GM11168 (cell line): ENCODE data around the gene ADCY5.

Experiments used
- in situ Hi-C: fragments of 300-500 bp; cut with MboI; formaldehyde crosslinking; loops from one replicate; pipeline ENCODE4 v1.12.0; 2022; ENCODE audit warnings: low sequenced_read_pairs; ENCODE audit not compliant: unreplicated experiment

ADCY5 gene

DNA sequence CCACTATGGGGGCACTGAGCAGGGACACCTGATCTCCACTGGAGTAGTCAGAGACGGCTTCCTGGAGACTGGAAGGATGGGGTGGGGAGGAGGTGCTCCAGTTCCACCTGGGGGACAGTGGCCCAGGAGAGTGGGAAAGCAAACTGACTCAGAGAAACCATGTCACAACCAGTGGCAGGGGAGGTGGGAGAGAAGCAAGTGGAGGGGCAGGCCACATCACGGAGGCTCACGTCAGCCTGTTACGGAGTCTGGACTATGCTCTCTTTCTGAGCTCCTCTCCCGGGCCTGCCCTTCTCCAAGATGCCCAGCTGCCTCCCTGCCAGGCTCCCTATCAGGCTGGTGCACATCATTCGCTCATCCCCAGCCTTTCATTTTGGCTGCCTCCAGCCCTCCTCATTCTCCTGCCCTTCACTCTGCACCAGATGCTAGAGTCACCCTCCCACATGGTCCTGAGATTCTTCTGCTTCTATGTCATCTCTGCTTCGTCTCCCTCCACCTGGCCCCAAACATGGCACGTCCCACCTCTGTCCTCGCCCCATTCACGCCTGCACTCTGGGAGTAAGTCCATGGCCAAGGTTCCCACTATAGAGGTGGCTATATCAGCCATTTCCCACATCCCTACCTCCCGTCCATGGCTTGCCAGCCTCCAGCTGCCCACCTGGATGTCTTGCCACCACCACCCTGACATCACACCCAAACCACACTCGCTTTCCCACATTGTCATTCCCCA is 100.3 kb downstream of the ADCY5 start:
- in situ Hi-C loops = no loop called here

DNA sequence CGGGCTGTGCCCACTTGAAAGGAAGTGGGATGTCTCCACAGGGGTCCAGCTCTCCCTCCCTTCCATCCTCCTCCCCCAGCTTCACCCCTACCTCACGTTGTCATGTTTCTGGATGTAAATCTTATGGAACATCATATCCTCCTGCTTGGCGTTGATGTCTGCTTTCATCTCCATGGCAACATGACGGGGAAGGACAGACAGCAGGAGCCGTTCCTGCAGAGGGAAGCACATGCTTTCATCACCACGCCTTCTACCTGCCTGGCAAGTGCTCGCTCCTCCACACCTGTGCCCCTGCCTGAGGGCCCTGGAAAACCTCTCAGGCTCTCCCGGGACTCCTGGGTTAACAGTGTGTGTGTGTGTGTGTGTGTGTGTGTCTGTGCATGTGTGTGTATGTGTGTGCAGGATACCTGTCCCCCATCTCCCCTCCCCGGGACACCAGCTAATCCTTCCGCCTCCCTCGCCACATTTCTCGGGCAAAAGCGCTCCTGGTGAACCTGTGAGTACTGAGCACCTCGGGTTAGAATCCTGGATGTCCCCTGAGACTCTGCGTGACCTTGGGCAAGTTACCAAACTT is 101.1 kb downstream of the ADCY5 start:
- in situ Hi-C loops = no loop called here

DNA sequence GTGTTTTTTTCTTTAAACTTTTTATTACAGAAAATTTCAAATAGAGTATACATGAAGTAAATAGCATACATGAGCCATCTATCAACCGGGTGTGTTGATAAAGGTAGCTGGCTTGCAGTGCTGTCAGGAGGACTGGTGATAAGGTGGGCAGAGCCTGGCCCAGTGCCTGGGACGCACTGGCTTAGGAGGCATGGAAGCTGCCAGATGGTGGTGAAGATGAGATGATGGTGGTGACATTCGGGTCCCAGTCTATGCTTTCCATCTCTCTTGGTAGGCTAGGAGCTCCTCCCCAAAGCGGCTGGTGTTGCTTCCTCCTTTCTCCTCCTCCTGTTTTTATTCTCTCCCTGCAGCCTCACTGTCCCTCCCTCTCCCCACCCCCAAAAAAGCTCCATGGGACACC is 101.7 kb downstream of the ADCY5 start:
- in situ Hi-C loops = no loop called here

DNA sequence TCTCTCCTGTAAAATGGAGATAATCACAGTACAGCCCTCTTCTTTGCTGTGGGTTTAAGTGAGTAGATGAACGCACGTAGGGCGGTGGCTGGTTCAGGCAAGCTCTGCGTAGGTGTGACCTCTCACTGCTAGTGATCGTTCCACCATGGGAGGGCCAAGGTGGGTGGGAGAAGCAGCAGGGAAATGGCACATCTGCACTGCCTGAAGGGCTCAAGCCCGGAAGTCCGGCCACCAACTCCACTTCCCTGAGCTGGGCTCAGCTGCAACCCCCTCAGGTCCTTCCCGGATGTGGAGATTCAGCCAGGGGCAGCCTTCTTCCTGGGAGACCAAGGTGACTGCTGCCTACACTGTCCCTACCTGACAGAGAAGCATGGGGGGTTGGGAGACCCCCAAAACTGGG is 102.9 kb downstream of the ADCY5 start:
- in situ Hi-C loops = no loop called here

DNA sequence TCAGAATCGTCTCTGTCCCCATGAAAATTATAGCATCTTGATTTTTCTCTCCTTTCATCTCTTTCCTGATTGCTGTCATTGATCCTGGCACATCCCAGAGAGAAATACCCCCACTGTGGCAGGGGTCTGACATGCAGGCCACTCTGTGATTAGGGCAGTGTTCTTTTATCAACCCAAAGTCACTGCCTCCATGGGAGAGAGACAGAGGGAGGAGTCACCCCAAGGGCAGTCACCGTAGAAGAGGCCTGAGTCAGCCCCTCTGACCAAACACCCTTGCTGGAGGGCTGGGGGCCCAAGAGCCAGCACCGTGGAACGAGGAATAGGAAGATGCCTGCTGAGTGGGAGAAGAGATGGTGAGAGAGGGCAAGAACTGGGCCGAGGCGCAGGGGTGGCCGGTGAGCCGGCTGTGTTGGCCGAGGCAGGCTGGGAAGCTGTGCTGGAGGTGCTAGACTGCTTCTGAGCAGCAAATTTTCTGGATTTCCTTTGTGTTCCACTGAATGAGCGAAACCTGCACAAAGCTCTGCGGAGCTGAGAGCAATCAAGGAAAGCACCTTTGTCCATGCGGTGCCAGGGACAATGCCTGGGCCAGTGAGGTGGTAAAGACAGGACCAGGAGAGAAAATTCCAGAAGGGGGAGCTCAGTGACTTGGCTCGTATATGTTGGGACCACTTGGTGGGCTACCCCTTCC is 103.8 kb downstream of the ADCY5 start:
- in situ Hi-C loops = no loop called here

DNA sequence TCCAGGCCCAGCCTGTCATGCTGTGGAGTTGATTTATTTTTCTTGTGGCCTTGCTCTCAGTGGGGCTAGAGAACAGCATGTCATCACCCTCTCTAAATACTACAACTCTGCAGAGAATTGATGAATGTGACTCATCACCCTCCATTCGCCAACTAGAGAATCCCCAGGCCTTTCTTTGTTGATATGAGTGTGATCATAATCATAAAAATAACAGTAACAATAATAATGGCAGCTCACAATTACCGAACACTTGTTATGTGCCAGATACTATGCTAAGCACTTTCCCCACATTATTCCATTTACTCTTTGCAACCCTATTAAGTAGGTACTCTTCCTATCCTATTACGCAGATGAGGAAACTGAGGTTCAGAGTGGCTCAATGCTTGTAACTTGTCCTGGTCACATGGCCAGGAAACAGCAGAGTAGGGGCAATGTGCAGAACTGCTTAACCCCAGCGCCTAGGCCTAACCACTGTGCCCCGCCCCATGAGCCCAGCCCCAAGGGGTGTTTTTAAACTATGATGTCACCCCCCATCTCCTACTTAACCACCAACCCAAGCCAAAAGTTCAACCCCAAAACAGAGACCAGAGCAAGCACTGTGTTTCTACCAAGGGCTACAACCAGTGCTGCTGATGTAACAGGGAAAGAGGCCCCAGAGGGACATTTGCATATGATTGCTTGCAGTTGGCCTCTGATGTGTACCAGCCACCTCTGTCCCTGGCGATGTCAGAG is 104.5 kb downstream of the ADCY5 start:
- in situ Hi-C loops = no loop called here

DNA sequence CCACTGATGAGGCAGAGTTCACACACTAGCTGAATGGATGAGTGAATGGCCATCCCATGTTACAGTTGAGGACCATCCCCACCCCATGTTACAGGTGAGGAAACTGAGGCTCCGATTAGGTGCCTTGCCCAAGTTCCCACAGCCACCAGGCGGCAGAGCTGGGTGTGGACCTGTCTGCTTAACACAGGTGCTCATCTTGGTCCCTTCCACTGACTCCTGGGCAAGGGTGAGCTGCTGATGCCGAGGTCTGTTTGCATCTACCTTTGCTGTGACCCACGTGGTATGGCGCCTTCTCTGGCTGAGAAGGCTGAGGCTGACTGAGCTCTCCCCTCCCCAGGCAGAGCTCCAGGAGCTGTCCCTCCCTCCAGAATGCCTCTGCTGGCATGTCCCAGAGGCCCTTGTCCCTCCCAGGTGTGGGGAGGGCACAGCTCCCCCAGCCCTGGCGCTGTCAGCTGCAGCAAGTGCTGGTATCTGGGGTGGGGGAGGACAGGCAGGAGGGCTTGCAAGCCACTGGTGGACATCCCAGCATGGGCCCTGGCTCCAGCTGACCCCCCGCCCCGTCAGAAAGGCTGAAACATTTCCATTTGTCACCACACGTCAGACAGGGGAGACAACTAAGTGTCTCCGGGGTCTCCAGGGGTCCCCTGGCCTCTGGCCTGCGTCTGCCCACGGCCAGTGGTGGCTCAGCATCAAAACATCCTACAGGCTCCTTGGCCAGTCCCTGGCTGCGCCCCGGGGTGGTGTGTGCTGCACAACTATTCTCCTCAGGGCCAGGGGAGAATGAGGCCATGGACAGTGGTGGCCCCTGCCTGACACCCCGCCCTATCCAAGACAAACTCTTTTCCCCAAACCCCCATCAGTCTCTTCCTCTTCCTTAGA is 105.4 kb downstream of the ADCY5 start:
- in situ Hi-C loops = no loop called here

DNA sequence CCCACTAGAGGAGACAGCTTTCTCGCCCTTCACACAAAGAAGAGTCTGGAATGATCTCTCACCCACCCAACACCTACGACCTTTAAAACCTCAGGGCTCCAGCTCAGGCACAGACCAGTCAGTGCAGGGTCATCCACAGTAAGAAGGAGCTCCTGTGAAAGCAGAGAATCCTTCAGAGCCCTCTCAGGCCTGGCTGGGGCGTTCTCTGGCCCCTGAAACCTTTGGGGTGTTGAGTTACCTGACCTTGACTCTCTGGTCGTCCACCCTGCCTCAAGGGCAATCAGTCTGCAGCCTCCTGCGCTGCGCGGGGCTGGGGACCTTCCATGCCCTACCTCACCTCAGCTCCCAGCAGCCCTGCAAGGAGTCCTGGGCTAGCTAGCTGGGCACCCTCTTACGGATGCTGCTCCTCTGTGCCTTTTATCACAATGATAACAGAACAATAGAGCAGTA is 106.2 kb downstream of the ADCY5 start:
- in situ Hi-C loops = no loop called here

DNA sequence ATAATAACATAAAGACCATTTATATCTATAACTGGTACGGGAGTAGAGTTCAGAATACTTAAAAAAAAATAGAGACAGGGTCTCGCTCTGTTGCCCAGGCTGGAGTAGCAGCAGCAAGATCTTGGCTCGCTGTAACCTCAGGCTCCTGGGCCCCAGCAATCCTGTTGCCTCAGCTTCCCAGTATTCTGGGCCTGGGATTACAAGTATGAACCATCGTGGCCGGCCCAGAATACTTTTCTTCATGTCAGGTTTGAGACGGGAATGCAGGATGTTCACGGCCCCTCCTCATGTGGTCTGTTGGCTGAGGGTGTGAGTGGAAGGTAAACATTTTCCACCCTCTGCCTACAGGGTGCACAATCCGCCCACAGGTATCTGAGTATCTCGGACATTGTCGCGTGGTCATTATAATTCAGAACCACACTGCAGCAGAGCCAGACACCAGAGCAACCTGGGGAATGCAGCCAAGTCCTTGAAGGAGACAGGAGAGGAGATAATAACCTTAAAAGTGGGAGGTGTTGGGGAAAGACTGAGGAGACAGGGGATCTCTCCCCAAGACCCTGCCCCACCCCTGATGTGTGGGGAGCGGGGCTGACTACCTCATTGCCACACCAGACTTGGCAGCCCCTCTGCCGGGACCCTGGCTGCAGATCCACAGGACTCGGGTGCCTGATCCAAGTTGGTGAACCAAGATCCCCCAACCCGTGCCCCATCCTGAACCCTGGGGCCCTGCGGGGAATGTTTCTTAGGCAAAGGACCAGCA is 106.8 kb downstream of the ADCY5 start:
- in situ Hi-C loops = no loop called here

DNA sequence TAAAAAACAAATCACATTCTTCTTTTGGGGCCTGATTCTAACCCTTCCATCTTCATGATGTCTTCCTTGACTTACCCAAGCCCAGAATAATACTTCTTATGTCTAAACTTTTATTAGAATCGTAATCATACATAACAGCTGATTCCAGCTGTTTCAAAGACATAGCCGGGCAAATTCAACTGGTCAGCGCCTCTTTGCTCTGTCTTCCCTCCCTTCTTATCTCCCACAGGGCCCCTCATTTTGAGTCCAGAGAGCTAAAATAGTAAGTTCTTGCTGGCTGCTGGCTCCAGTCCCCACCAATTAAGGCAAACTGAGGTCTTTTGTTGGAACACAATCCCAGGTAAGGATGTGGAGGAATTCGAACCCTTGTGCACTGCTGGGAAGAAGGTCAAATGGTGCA is 108.6 kb downstream of the ADCY5 start:
- in situ Hi-C loops = no loop called here

DNA sequence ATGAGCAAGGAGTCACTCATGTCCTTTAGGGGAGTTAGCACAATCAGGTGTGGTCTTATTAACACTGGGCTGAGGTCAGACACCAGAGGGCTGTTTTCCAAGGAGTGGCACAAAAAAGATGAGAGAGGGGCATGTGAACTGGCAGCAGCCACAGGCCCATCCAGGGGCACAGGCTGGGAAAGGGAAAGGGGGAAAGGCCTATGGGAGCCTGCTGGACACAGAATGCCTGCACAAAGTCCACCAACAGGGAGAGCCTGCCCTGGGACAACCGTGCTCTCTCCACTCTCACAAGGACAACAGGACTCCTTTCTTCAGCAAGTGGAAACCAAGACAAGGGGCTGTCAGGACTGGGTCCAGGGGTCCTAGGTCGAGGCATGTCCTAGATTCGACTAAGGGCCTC is 109.6 kb downstream of the ADCY5 start:
- in situ Hi-C loops = loop anchor here (10.0 kb wide), 1 partner anchor 215 kb away; no protein-coding TSS in a partner anchor

DNA sequence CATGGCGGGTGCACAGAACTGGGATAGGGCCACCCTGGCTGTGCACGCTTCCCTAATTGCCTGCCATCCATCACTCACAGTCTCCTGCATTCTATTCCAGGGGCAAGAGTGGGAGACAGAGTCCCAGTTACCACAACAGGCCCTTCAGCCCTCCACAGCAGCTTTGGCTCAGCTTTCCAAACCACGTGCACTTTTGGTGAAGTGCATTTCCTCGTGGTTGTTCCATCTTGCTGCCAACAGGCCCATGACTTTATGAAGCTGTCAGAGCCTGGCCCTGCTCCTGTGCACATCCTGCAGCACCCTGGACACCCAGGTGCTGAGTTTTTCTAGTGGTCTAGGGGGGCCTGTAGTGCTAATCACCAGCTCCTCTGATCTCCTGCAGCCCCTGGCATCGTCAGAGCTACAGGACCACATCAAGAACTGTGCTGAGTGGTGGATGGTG is 110.2 kb downstream of the ADCY5 start:
- in situ Hi-C loops = loop anchor here (10.0 kb wide), 1 partner anchor 216 kb away; no protein-coding TSS in a partner anchor

DNA sequence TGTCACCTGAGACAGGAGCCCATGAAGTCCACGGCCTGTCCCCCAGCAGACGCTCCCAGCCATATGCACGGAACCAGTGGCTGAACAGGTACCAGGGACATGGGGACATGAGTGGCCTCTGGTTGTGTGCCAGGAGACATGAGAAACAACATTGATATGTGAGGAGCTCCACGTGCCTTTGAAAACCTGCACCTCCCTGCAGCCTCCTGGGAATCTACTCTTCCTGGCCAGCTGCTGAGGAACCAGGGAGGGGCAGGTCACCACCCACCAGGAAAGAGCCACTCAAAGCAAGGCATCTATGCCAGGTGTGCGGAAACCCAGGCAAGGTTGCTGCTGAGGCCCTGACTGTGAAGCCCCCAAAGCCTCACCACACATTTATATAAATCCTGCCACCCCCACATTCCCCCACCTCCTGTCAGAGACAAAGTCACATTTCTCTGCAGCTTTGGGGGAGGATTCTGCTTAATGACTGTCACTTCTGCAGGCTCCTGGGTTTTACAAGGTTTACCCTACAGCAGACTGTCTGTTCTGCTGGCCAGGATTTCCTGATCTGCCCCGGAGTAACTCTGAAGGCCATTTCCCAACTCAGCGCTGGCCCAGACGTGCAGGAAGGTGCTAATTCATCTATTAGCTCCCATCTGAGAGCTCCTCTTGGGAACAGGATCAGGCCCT is 110.8 kb downstream of the ADCY5 start:
- in situ Hi-C loops = loop anchor here (10.0 kb wide), 1 partner anchor 217 kb away; no protein-coding TSS in a partner anchor

DNA sequence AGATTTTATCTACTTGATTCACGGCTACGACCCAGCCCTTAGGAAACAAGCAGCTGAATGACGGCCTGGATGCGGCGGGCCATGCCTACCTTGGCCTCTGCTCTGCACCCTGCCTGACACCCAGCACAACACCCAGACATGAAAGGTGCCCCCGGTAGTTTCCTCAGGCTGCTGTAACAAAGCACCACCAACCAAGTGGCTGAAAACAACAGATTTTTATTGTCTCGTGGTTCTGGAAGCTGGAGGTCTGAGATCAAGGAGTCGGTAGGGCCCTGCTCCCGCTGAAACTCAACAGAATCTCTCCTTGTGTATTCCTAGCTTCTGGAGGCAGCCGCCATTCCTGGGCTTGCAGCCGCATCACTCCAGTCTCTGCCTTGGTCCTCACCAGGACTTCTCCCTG is 111.7 kb downstream of the ADCY5 start:
- in situ Hi-C loops = loop anchor here (10.0 kb wide), 1 partner anchor 218 kb away; no protein-coding TSS in a partner anchor

DNA sequence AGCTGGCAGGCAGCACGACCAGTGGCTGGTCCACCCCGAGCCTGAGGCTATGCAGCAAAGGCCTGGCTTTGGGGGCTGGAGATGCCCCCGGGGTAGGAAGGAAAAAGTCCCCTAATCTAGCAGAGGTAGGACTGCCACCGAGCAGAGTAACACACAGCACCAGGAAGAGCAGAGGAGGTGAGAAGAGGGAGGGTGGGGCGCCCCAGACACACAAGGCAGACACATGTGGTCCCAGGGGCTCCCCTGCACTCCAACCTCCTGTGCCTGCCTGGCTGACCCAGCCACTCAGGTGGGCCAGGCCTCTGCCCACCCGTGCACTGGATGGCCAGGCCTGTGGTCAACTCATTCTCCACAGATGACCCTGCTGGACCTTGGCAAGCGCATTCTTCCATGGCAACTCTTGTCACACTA is 112.4 kb downstream of the ADCY5 start:
- in situ Hi-C loops = loop anchor here (10.0 kb wide), 1 partner anchor 218 kb away; no protein-coding TSS in a partner anchor

DNA sequence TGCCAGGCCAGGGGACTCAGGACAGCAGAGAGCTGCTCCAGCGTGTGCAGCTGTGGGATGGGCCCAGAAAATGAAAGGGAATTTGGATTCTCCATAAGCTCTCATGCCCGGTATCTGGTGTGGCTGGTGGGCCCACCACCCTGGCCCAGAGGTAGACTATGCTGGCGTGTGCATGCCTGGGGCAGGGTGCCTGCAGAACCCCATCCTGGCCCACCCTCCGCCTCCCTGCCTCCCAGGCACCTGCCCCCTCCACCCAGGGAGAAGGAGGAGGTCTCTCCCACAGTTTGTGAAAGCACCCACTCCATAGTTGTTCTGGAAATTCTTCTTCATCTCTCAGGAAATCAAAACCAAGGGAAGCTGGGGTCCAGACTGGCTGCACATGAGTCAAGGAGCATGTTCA is 112.9 kb downstream of the ADCY5 start:
- in situ Hi-C loops = loop anchor here (10.0 kb wide), 1 partner anchor 219 kb away; no protein-coding TSS in a partner anchor

DNA sequence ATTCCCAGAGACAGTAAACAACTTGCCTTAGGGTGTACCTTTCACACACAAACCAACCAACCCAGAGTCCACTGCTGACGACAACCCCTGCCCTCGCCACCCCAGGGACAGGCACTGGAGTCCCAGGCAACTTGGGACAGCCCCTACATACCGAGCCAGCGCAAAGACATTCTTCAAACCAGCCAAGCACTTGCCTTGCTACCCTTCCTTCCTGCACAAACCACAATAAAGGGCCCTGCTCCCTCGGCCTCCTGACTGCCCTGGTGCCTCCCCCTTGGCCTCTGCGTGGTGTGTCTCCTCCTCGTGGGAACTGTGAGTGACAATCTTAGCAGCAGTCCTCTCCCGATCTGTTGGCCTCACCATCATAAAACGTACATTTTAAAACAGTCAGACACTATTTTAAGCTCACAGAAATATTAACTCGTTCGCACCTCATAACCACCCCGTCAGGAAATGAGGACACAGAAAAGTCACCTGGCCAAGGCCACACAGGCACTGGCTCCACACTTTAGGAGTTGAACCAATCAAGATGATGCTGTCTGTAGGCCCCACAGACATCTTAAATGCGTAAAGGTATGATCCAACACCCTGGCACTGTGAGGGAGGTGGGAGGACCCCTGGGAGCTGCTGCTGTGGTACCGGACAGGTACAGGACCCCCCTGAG is 113.8 kb downstream of the ADCY5 start:
- in situ Hi-C loops = loop anchor here (10.0 kb wide), 1 partner anchor 220 kb away; no protein-coding TSS in a partner anchor

DNA sequence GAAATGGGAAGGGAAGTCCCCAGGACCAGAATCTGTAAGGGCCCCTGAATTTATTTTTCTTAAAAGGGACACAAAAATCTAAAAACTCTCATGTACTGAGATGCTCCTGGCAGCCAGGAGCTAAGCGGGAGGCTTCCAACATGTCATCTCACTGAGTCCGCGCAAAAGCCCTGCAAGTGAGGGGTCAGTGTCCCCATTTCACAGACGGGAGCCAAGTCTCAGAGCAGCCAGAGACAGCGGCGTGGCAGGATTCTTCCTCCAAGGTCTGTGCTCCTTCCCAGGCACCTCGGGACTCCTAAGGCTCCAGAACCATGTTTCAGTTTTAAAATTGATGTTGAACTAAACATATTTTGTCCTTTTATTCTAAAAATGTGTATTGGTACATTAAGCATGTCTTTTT is 114.8 kb downstream of the ADCY5 start:
- in situ Hi-C loops = loop anchor here (10.0 kb wide), 1 partner anchor 221 kb away; no protein-coding TSS in a partner anchor
